Neural progenitor cell (in vitro differentiated cells): ENCODE results near the gene CD164. TPM values are rescaled to one million over a fixed set of nuclear protein-coding genes. Genes with fewer than 3 reads are reported as not detected.

Experiments
- DNase-seq: peaks from one replicate; pipeline ENCODE4 v3.0.0-alpha.2; 2016; ENCODE audit warnings: low spot score
- H2AFZ ChIP-seq: fragments of 200-600 bp; sonication (generic); replicated peaks from 2 replicates; pipeline ENCODE4 v1.6.1; 2016; ENCODE audit warnings: antibody characterized with exemption
- H3F3A ChIP-seq: fragments of 200-600 bp; sonication (generic); 2 replicates; pipeline ENCODE4 v1.6.1; 2016; ENCODE audit warnings: antibody characterized with exemption, low read depth
- H3K27ac ChIP-seq: fragments of 200-600 bp; sonication (generic); 2 replicates; pipeline ENCODE4 v1.5.1; 2016; ENCODE audit warnings: mild to moderate bottlenecking
- H3K27me3 ChIP-seq: fragments of 200-600 bp; sonication (generic); 2 replicates; pipeline ENCODE4 v1.6.1; 2016; ENCODE audit warnings: mild to moderate bottlenecking, moderate library complexity
- H3K36me3 ChIP-seq: fragments of 200-600 bp; sonication (generic); 2 replicates; pipeline ENCODE4 v1.5.1; 2016
- H3K4me1 ChIP-seq: fragments of 200-600 bp; sonication (generic); 2 replicates; pipeline ENCODE4 v1.6.1; 2016; ENCODE audit warnings: mixed run types
- H3K4me2 ChIP-seq: fragments of 200-600 bp; sonication (generic); 2 replicates; pipeline ENCODE4 v1.6.1; 2016
- H3K4me3 ChIP-seq: fragments of 200-600 bp; sonication (generic); 2 replicates; pipeline ENCODE4 v1.5.1; 2016
- H3K79me2 ChIP-seq: fragments of 200-600 bp; sonication (generic); 2 replicates; pipeline ENCODE4 v1.6.1; 2016; ENCODE audit warnings: low read depth
- H3K9ac ChIP-seq: fragments of 200-600 bp; sonication (generic); 2 replicates; pipeline ENCODE4 v1.6.1; 2016
- H3K9me3 ChIP-seq: fragments of 200-600 bp; sonication (generic); 2 replicates; pipeline ENCODE4 v1.5.1; 2016; ENCODE audit warnings: low read depth
- H4K20me1 ChIP-seq: fragments of 200-600 bp; sonication (generic); 2 replicates; pipeline ENCODE4 v1.6.1; 2016; ENCODE audit warnings: low read depth
- H3K27ac Mint-ChIP-seq: 3 replicates; pipeline ENCODE4 v1.8.0; 2021; ENCODE audit warnings: mixed read lengths
- H3K27me3 Mint-ChIP-seq: 2 replicates; pipeline ENCODE4 v1.8.0; 2022; ENCODE audit warnings: low read depth, mild to moderate bottlenecking, inconsistent platforms, moderate library complexity, mixed read lengths; ENCODE audit not compliant: insufficient read depth
- H3K36me3 Mint-ChIP-seq: 3 replicates; pipeline ENCODE4 v1.8.0; 2021; ENCODE audit warnings: mixed read lengths
- H3K4me1 Mint-ChIP-seq: 3 replicates; pipeline ENCODE4 v1.8.0; 2021; ENCODE audit warnings: mixed read lengths
- H3K4me3 Mint-ChIP-seq: 3 replicates; pipeline ENCODE4 v1.8.0; 2021; ENCODE audit warnings: mild to moderate bottlenecking, moderate library complexity, mixed read lengths
- H3K9me3 Mint-ChIP-seq: 3 replicates; pipeline ENCODE4 v1.8.0; 2020; ENCODE audit warnings: mixed read lengths
- EZH2 ChIP-seq: fragments of 200-600 bp; sonication (generic); IDR thresholded peaks from 2 replicates; pipeline ENCODE4 v1.6.1; 2017; ENCODE audit warnings: antibody characterized with exemption, mild to moderate bottlenecking, moderate library complexity
- EZH2phosphoT487 ChIP-seq: fragments of 200-600 bp; sonication (generic); IDR thresholded peaks from 2 replicates; pipeline ENCODE4 v1.6.1; 2017; ENCODE audit warnings: antibody characterized with exemption
- total RNA-seq: library from RNA; depleted of rRNA; stranded (reverse); fragments of >200 nt; gene quantifications from 2 replicates; pipeline ENCODE4 v1.2.3, GENCODE V29; 2015; ENCODE audit warnings: low replicate concordance
- TF ChIP-seq, protein P1 (sequence below): fragments of 200-600 bp; sonication (generic); IDR thresholded peaks from 2 replicates; pipeline ENCODE4 v1.5.1; 2017; ENCODE audit warnings: antibody characterized with exemption, mild to moderate bottlenecking

Gene CD164
- total RNA-seq: 119 and 197 TPM in 2 replicates

DNA sequence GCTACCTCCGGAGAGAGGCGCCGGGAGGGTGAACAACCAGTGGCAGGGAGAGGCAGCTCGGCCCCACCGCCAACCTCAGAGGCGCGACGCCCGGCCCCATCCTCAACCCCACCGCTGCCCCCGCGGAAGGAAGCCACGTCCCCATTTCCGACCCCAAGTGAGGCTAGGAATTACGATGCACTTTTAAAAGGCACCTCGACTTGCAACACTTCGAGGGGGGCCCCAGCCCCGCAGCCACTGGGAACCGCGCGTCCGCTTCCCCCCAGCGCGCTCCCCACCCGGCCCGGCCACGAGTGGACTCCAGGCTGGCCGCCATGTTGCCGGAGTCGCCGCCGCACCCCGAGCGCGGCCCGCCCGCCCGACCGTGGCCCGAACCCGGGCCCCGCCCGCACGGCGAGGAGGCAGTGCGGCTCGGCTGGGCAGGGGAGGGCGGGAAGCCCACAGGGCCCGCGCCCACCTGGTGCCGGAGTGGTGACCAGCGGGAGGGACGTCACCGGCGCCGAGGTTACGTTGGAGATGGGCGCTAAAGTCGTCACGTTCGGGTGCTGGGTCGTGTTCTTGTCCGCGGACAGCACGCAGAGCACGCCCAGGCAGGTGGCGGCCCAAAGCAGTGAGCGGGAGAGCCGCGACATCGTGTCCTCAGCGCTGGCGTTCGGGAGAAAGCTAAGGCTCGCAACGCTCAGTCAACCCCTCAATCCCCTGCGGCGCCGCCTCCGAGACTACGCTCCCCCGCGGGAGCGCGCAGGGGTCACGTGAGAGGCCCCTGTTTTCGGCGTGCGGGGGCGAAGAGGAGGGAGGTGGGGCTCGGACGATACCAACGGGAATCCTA, at the start of gene CD164:
Gene CD164, minus strand, starts transcription at position 721 of the 829 bp plus-strand sequence. Its CDS starts 89 bp downstream, at position 632.
- Mint-ChIP-seq H3K36me3 (peaks cover 9% of the 10 kb centered on the region), H3K27ac (peak within 1 kb of the TSS; percentile 100), H3K4me3 (peak within 1 kb of the TSS; percentile 96), H3K4me1 (peaks cover 22% of the 10 kb centered on the region), H3K27me3 (no peaks in the 10 kb centered on the region), H3K9me3 (no peaks in the 10 kb centered on the region)
- Histone ChIP-seq H3F3A (peaks cover 22% of the 10 kb centered on the region), H3K4me1 (peaks cover 25% of the 10 kb centered on the region), H3K9me3 (no peaks in the 10 kb centered on the region), H3K9ac (peak within 1 kb of the TSS; percentile 94), H3K27ac (peak within 1 kb of the TSS; percentile 97), H3K4me3 (peak within 1 kb of the TSS; percentile 93), H3K36me3 (no peaks in the 10 kb centered on the region), H3K4me2 (peak within 1 kb of the TSS; percentile 86), H3K27me3 (no peaks in the 10 kb centered on the region), H4K20me1 (peaks cover 42% of the 10 kb centered on the region), H3K79me2 (peaks cover 49% of the 10 kb centered on the region), H2AFZ (peak within 1 kb of the TSS; percentile 80)
- TF ChIP-seq EZH2: no peak
- TF ChIP-seq, protein P1, sequence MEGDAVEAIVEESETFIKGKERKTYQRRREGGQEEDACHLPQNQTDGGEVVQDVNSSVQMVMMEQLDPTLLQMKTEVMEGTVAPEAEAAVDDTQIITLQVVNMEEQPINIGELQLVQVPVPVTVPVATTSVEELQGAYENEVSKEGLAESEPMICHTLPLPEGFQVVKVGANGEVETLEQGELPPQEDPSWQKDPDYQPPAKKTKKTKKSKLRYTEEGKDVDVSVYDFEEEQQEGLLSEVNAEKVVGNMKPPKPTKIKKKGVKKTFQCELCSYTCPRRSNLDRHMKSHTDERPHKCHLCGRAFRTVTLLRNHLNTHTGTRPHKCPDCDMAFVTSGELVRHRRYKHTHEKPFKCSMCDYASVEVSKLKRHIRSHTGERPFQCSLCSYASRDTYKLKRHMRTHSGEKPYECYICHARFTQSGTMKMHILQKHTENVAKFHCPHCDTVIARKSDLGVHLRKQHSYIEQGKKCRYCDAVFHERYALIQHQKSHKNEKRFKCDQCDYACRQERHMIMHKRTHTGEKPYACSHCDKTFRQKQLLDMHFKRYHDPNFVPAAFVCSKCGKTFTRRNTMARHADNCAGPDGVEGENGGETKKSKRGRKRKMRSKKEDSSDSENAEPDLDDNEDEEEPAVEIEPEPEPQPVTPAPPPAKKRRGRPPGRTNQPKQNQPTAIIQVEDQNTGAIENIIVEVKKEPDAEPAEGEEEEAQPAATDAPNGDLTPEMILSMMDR: no peak
- no peak for TF ChIP-seq EZH2phosphoT487
- peak; percentile 99 for DNase-seq

DNA sequence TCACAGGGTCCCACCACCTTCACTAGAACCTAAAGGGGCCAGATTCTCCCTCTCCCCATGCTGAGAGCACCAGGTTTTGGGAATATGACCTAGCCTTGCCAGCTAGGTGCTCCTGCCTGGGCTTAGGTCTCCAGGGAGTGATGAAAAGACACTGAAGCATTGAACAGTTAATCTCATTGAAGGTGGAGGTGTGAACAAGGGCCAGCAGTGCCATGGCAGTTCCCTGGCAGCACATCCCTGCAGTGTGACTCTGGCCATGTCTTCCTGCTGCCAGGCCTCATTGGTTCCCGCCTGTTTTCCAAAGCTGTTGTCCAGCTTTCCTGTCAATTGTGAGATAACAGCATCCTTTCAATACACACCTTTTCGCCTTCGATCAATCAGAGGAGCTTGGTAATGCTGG, 47.2 kb upstream of the CD164 start:
- Histone ChIP-seq H3F3A (no peaks in the 10 kb centered on the region), H3K27me3 (no peaks in the 10 kb centered on the region), H3K4me3 (no peak overlapping the region), H3K9ac (no peak overlapping the region), H3K9me3 (no peaks in the 10 kb centered on the region), H3K4me1 (no peaks in the 10 kb centered on the region), H2AFZ (no peak overlapping the region), H4K20me1 (no peaks in the 10 kb centered on the region), H3K4me2 (no peak overlapping the region), H3K36me3 (no peaks in the 10 kb centered on the region), H3K79me2 (no peaks in the 10 kb centered on the region), H3K27ac (no peak overlapping the region)
- peaks cover 2% of the 10 kb centered on the region for H3K36me3 Mint-ChIP-seq
- H3K4me3 Mint-ChIP-seq: no peak overlapping the region
- TF ChIP-seq EZH2 (no peak), EZH2phosphoT487 (no peak)
- TF ChIP-seq, protein P1: no peak
- H3K4me1 Mint-ChIP-seq: no peaks in the 10 kb centered on the region
- peaks cover 4% of the 10 kb centered on the region for H3K27me3 Mint-ChIP-seq
- H3K27ac Mint-ChIP-seq: no peak overlapping the region
- DNase-seq: no peak
- H3K9me3 Mint-ChIP-seq: no peaks in the 10 kb centered on the region

DNA sequence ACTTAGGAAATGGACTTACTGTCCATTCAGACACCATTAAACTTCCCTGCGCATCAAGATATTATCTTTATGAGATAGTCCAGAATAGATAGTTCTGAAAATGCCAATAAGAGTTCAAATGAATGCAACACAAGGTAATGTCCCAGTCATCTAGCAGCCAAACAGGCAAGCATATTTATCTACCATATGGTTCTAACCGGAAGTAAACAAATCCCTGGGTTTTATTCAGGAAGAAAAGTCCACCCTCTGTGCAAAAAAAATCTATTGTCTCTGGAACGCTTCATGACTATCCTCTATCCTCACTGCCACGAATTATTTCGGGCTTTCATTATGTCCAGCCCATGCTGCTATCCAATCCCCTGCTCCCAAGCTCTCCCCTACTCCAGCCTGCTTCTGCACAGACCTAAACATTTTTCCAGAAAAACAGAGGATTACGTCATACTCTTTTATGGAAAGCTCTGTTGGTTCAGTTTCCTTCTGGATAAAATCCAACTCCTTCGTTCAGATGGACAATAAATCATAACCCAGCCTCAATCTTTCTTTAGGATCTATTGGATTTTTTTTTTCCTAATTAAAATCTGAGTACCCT, 46.7 kb upstream of the CD164 start:
- Mint-ChIP-seq H3K27me3 (peaks cover 4% of the 10 kb centered on the region), H3K36me3 (peaks cover 2% of the 10 kb centered on the region), H3K4me3 (no peak overlapping the region), H3K9me3 (no peaks in the 10 kb centered on the region), H3K27ac (no peak overlapping the region), H3K4me1 (no peaks in the 10 kb centered on the region)
- TF ChIP-seq, protein P1: no peak
- TF ChIP-seq EZH2 (no peak), EZH2phosphoT487 (no peak)
- no peaks in the 10 kb centered on the region for H3K9me3 ChIP-seq
- no peaks in the 10 kb centered on the region for H3K27me3 ChIP-seq
- H3K79me2 ChIP-seq: no peaks in the 10 kb centered on the region
- H3K4me2 ChIP-seq: no peak overlapping the region
- no peaks in the 10 kb centered on the region for H4K20me1 ChIP-seq
- H3K36me3 ChIP-seq: no peaks in the 10 kb centered on the region
- H3F3A ChIP-seq: no peaks in the 10 kb centered on the region
- no peak overlapping the region for H3K4me3 ChIP-seq
- H3K27ac ChIP-seq: no peak overlapping the region
- no peak for DNase-seq
- no peak overlapping the region for H2AFZ ChIP-seq
- no peak overlapping the region for H3K9ac ChIP-seq
- peaks cover 4% of the 10 kb centered on the region for H3K4me1 ChIP-seq
